BE2C (cell line): ENCODE data around the gene NTPCR.

Experiments
- DNase-seq: peaks from one replicate; pipeline ENCODE4 v3.0.0-alpha.2; 2020
- H3K27me3 ChIP-seq: fragments of 250-450 bp; sonication (Bioruptor Pico); 2 replicates; pipeline ENCODE4 v1.5.1; 2020; ENCODE audit warnings: mild to moderate bottlenecking
- H3K36me3 ChIP-seq: fragments of 250-450 bp; sonication (Bioruptor Pico); 2 replicates; pipeline ENCODE4 v1.5.1; 2020; ENCODE audit warnings: mild to moderate bottlenecking
- H3K4me1 ChIP-seq: fragments of 250-450 bp; sonication (Bioruptor Pico); 2 replicates; pipeline ENCODE4 v1.5.1; 2020
- H3K4me3 ChIP-seq: 2 replicates; pipeline ENCODE4 v1.5.1; 2011; ENCODE audit warnings: low read depth, low read length
- H3K9me3 ChIP-seq: fragments of 250-450 bp; sonication (Bioruptor Pico); 2 replicates; pipeline ENCODE4 v1.5.1; 2020
- CTCF ChIP-seq: IDR thresholded peaks from 2 replicates; pipeline ENCODE4 v1.5.1; 2012; ENCODE audit warnings: mild to moderate bottlenecking, low read depth, low read length

The NTPCR gene

GRCh38 chr1:233022246-233022645 is 71.8 kb downstream of the NTPCR start:
- no peak for DNase-seq
- Histone ChIP-seq H3K27me3 (no peaks in the 10 kb centered on the region), H3K36me3 (no peaks in the 10 kb centered on the region), H3K9me3 (no peaks in the 10 kb centered on the region), H3K4me1 (no peaks in the 10 kb centered on the region), H3K4me3 (no peak overlapping the region)
- TF ChIP-seq CTCF: no peak

- no peaks in the 10 kb centered on the region for H3K27me3 ChIP-seq
- H3K4me3 ChIP-seq: no peak overlapping the region
- no peaks in the 10 kb centered on the region for H3K9me3 ChIP-seq
- no peak for DNase-seq
- H3K4me1 ChIP-seq: no peaks in the 10 kb centered on the region
- no peak for TF ChIP-seq CTCF
- H3K36me3 ChIP-seq: no peaks in the 10 kb centered on the region
These were observed 73.8 kb downstream of the NTPCR start for GRCh38 chr1:233024199-233024598.

- peak; percentile 71 for DNase-seq
- Histone ChIP-seq H3K4me1 (no peaks in the 10 kb centered on the region), H3K27me3 (no peaks in the 10 kb centered on the region), H3K36me3 (no peaks in the 10 kb centered on the region), H3K9me3 (no peaks in the 10 kb centered on the region), H3K4me3 (no peak overlapping the region)
- TF ChIP-seq CTCF: peak; percentile 85
These were observed 74.7 kb downstream of the NTPCR start for GRCh38 chr1:233025157-233025556.

- no peak for TF ChIP-seq CTCF
- no peaks in the 10 kb centered on the region for H3K36me3 ChIP-seq
- H3K4me3 ChIP-seq: no peak overlapping the region
- H3K27me3 ChIP-seq: no peaks in the 10 kb centered on the region
- DNase-seq: no peak
- H3K9me3 ChIP-seq: no peaks in the 10 kb centered on the region
- no peaks in the 10 kb centered on the region for H3K4me1 ChIP-seq
These were observed 75.2 kb downstream of the NTPCR start for GRCh38 chr1:233025567-233025966.

GRCh38 chr1:233027046-233027445 is 76.6 kb downstream of the NTPCR start:
- TF ChIP-seq CTCF: no peak

GRCh38 chr1:233031521-233031920 is 81.1 kb downstream of the NTPCR start:
- no peak for TF ChIP-seq CTCF
- no peaks in the 10 kb centered on the region for H3K27me3 ChIP-seq

More at GRCh38 chr1:233027046-233027445, 76.6 kb downstream of the NTPCR start:
- DNase-seq: no peak
- Histone ChIP-seq H3K27me3 (no peaks in the 10 kb centered on the region), H3K4me3 (no peak overlapping the region), H3K4me1 (no peaks in the 10 kb centered on the region), H3K36me3 (no peaks in the 10 kb centered on the region), H3K9me3 (no peaks in the 10 kb centered on the region)

More at GRCh38 chr1:233031521-233031920, 81.1 kb downstream of the NTPCR start:
- Histone ChIP-seq H3K4me1 (peaks cover 10% of the 10 kb centered on the region), H3K36me3 (no peaks in the 10 kb centered on the region), H3K4me3 (no peak overlapping the region), H3K9me3 (no peaks in the 10 kb centered on the region)
- DNase-seq: no peak
